Inferior parietal cortex (tissue), 1 donor: ENCODE data around the gene NAA25.

Experiments used
- DNase-seq: peaks from one replicate; pipeline ENCODE4 v3.0.0-alpha.2; 2016; ENCODE audit errors: extremely low spot score

NAA25 gene

GRCh38 chr12:112108202-112109079 lies at the start of gene NAA25:
NAA25 (minus strand) TSS chr12:112108783; CDS start chr12:112108773, 10 bp downstream.
- DNase-seq = peak; percentile 94

DNA sequence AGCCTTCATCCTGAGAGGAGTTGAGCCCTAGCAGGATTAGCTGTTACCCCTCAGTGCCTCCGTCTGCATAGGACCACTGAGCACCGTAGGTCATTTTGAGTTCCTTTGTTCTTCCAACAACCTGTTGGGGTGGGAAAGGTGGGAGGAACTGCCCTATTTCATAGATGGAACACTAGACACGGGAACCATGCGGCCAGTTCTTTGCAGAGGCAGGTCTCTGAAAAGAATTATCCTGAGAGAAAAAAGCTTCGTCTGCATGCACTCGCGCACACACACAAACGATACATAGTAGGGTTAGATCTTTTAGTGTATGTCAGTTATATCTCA lies 45.3 kb upstream of the NAA25 start:
- no peak for DNase-seq

- DNase-seq = no peak
Measured at GRCh38 chr12:112153181-112153892, 44.8 kb upstream of the NAA25 start.

- DNase-seq = no peak
Measured at GRCh38 chr12:112151766-112152541, 43.4 kb upstream of the NAA25 start.

DNA sequence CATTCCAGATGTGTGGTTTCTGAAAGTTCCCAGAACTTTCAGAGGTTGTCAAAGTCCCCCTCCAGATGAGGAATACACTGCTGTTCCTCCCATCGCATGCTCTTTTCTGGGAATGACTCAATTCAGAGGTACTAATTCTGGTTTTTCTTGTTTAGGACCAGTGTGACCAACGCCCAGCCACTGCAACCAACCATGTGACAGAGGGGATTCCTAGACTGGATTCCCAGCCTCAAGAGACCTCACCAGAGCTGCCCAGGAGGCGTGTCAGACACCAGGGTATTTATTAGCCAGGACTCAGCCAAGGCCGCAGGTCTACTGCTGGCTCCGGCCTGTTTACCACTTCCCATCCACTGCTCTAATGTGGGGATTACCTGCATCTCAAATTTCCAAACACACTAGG lies 41.0 kb upstream of the NAA25 start:
- DNase-seq = no peak

DNA sequence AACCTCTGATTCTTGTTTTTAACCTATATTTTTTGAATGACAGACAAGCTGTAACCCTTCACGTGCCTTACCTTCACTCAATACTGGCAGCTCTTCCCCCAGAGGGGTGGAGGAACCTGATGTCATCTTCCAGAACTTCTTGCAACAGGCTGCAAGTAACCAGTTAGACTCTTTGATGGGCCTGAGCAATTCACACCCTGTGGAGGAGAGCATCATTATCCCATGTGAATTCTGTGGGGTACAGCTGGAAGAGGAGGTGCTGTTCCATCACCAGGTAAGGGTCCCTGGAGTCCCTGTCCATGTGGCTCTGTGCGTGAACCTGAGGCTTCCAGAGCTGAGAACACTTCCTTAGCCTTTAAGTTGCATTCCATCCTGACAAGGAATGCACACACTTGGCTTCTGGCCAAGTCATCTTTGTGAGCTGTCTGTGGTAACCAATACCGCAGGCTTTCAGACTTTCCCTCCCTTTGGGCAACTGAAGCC lies 39.5 kb upstream of the NAA25 start:
- no peak for DNase-seq

- DNase-seq = no peak
Measured at GRCh38 chr12:112146123-112146522, 37.5 kb upstream of the NAA25 start.

- DNase-seq = no peak
Measured at GRCh38 chr12:112140728-112141127, 32.1 kb upstream of the NAA25 start.

- no peak for DNase-seq
Measured at GRCh38 chr12:112134731-112135130, 26.1 kb upstream of the NAA25 start.

GRCh38 chr12:112133418-112133817 lies 24.8 kb upstream of the NAA25 start:
- DNase-seq = no peak

GRCh38 chr12:112131686-112132085 lies 23.1 kb upstream of the NAA25 start:
- no peak for DNase-seq

DNA sequence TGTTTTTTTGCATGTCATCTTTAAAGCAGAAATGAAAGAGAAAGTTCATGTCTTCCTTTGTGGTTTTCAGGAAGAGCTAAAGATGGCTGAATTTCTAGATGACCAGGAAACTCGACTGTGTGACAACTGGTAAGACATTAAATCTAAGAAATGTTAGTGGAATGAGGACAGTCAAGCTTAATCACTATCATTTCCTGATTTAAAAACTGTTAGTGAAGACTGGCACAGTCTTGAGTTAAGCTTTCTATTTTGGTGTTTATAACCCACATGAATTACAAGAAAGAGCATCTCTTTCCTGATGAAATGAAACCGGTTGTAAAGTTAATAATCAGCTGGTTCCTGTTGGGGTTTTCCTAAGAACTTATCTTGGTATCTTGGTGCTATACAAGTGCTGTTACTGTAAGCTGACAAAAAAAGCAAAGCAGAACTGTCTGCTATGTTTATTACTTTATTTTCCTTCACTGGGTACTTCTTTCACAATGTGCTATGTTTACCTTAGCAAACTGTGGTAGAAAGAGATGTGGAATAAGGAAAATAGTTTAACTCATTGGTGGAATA lies 21.9 kb upstream of the NAA25 start:
- no peak for DNase-seq

GRCh38 chr12:112126911-112127310 lies 18.3 kb upstream of the NAA25 start:
- DNase-seq = no peak

DNA sequence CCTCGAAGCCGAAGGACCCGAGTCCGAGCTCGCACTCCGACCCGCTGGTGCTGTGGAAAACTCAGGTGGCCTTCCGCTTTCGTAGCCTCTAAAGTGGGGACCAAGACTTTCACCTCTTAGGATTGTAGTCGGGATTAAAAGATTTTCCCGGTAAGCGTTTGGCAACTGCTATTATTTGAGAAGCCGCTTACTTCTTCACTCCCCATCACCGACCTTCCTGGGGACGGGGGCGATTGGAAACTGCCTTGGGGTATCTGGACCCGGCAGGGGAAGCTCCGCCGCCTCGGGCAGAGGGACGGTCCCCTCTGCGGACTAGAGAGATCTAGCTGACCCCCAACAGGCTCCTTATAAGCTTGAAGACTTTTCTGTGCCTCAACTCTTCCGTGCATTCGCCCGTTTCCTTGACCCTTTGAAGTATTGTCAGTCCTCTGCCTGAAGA lies 17.4 kb upstream of the NAA25 start:
- no peak for DNase-seq

GRCh38 chr12:112125250-112125999 lies 16.8 kb upstream of the NAA25 start, which contains the start of gene TRAFD1:
TRAFD1 (plus strand) TSS chr12:112125560; CDS start chr12:112130523, 4,963 bp downstream.
- DNase-seq = peak; percentile 98

DNA sequence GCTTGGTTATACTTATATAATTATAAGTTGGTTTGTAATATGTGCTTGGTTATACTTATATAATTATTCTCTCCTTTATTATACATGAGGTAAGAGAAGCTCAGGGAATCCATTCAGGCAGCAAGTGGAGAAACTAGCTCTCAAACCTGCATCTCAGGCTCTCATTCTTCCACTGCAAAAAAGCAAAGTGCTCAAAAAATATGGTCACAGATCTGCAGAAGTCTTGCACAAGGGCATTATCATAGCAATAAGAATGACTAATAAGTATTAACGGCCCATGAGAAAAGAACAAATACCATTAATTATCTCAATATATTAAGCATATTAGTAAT lies 16.3 kb upstream of the NAA25 start:
- no peak for DNase-seq

- DNase-seq = no peak
Measured at GRCh38 chr12:112122823-112123690, 14.5 kb upstream of the NAA25 start.

DNA sequence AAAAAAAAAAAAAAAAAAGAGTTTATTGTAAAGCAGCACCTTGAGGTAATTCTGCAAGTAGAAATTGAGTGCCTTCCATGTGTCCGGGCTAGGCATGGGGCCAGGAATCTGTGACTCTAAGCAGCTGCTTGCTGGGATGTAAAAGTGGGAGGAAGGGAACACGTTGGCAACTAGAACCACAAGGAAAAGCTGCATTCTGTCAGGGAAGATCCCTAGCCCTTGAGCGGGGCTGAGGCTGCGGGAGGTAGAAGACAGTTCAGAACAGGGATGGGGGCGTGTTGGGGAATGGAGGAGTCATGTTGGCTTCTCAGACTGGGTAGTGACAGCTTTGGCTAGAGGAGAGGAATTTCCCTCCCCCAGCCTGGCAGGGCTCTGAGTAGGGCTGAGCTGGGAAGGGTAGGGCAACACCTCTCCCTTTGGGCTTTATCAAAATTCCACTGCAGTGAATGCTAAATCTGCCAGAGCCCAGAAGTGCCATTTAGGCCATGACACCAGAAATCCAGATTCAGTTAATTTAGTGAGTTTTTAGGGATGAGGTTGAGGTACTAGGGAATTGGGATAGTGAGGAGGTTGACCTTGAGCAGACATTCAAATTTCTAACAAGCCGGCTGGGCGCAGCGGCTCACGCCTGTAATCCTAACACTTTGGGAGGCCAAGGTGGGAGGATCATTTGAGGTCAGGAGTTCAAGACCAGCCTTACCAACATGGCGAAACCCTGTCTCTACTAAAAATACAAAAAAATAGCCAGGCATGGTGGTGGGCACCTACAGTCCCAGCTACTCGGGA lies 13.4 kb upstream of the NAA25 start:
- DNase-seq = peak; percentile 43

GRCh38 chr12:112117685-112118084 lies 9.1 kb upstream of the NAA25 start:
- no peak for DNase-seq
